DND-41 (cell line): ENCODE results near the gene RNPEPL1.

Experiments used
- CTCF ChIP-seq: IDR thresholded peaks from 2 replicates; pipeline ENCODE4 v1.5.1; 2012; ENCODE audit warnings: borderline replicate concordance, low read length, moderate library complexity, mild to moderate bottlenecking; ENCODE audit not compliant: poor library complexity, severe bottlenecking; ENCODE audit errors: extremely low read depth
- EZH2 ChIP-seq: IDR thresholded peaks from 3 replicates; pipeline ENCODE4 v1.6.1; 2012; ENCODE audit warnings: borderline replicate concordance, low read depth, mild to moderate bottlenecking, moderate library complexity, low read length, inconsistent platforms; ENCODE audit not compliant: severe bottlenecking

- TF ChIP-seq CTCF, result no peak
- no peak for TF ChIP-seq EZH2
Observed at GRCh38 chr2:240574386-240575100, 6.3 kb downstream of the RNPEPL1 start.
